Thyroid gland (tissue), 4 donors: Measurements from ENCODE around the gene ABCC6. TPM values are rescaled to one million over a fixed set of nuclear protein-coding genes. Genes with fewer than 3 reads are reported as not detected.
A peak's percentile ranks its signal among the peaks of the same experiment; 100 is the strongest.
"Not testable (repeated sequence)": the region's sequence is repeated elsewhere in the genome, so short reads cannot be mapped to it uniquely, and the experiment has no call there.

Experiments
- DNase-seq, 2 donors: peaks; one replicate each; pipeline ENCODE4 v3.0.0-alpha.2; 2019
- H3K27ac ChIP-seq, 3 donors: fragments of 200-600 bp; sonication (generic); 1 replicate in 2 of 3; 2 replicates in 1 of 3; pipeline ENCODE4 v1.5.1; 2016 to 2019; ENCODE audit warnings: mild to moderate bottlenecking in 1 of 3, moderate library complexity in 1 of 3
- H3K27me3 ChIP-seq: fragments of 200-600 bp; sonication (generic); one replicate; pipeline ENCODE4 v1.5.1; 2019
- H3K36me3 ChIP-seq, 2 donors: fragments of 200-600 bp; sonication (generic); one replicate each; pipeline ENCODE4 v1.5.1; 2016 to 2019
- H3K4me1 ChIP-seq, 2 donors: fragments of 200-600 bp; sonication (generic); one replicate each; pipeline ENCODE4 v1.5.1; 2017 to 2019
- H3K4me3 ChIP-seq, 3 donors: fragments of 200-600 bp; sonication (generic); replicated peaks in 1 of 3; 1 replicate in 2 of 3; 2 replicates in 1 of 3; pipeline ENCODE4 v1.5.1; 2016; ENCODE audit warnings: mild to moderate bottlenecking in 1 of 3
- H3K9me3 ChIP-seq: fragments of 200-600 bp; sonication (generic); one replicate; pipeline ENCODE4 v1.5.1; 2017
- POLR2A ChIP-seq, 2 donors: fragments of 450-650 bp; IDR thresholded peaks; one replicate each; pipeline ENCODE4 v1.6.1; 2017; ENCODE audit warnings: antibody characterized with exemption in 2 of 2, mild to moderate bottlenecking in 2 of 2, moderate library complexity in 1 of 2
- WGBS, 2 donors: methylation state at CpG; one replicate each; pipeline ENCODE4 v1.1.5; 2017; 5-methylcytosine and 5-hydroxymethylcytosine counted together
- intact Hi-C: fragments of 100-400 bp; cut with DNase I; formaldehyde crosslinking; loops from one replicate; pipeline ENCODE4 v1.15.1; 2023
- total RNA-seq, 4 donors: library from RNA; depleted of rRNA; stranded (reverse); fragments of >200 nt; gene quantifications; one replicate each; pipeline ENCODE4 v1.2.3, GENCODE V29; 2016
- TF ChIP-seq, protein P1 (sequence below), 6 experiments: fragments of 200-600 bp in 3 of 6; fragments of 450-650 bp in 3 of 6; sonication (generic) in 3 of 6; IDR thresholded peaks; one replicate each; pipeline ENCODE4 v1.5.1; 2016 to 2019; ENCODE audit warnings: antibody characterized with exemption in 6 of 6, mild to moderate bottlenecking in 2 of 6, inconsistent platforms in 1 of 6, moderate library complexity in 1 of 6

The ABCC6 gene
- total RNA-seq, 4 donors from 2014 or later, result 4.8 to 17.7 (median 12.3) TPM

DNA sequence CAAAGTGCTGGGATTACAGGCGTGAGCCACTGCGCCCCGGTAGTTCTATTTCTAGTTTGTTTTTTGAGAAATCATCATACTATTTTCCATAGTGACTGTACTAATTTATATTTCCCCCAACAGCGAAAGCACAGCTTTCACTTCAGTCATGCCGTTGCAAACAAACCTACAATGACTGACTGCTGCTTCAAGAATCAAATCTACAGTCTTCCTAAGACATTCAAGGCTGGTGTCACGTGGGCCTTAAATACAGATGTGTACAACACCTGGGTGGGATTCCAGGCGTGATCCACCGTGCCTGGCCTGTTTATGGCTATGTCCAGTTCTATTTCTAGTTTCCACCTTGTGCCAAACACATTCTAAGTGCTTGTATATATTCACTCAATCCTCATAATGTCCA lies 72.0 kb downstream of the ABCC6 start:
- TF ChIP-seq, protein P1, sequence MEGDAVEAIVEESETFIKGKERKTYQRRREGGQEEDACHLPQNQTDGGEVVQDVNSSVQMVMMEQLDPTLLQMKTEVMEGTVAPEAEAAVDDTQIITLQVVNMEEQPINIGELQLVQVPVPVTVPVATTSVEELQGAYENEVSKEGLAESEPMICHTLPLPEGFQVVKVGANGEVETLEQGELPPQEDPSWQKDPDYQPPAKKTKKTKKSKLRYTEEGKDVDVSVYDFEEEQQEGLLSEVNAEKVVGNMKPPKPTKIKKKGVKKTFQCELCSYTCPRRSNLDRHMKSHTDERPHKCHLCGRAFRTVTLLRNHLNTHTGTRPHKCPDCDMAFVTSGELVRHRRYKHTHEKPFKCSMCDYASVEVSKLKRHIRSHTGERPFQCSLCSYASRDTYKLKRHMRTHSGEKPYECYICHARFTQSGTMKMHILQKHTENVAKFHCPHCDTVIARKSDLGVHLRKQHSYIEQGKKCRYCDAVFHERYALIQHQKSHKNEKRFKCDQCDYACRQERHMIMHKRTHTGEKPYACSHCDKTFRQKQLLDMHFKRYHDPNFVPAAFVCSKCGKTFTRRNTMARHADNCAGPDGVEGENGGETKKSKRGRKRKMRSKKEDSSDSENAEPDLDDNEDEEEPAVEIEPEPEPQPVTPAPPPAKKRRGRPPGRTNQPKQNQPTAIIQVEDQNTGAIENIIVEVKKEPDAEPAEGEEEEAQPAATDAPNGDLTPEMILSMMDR (IDR thresholded peaks at IDR 0.05), result no peak
- TF ChIP-seq POLR2A (IDR thresholded peaks at IDR 0.05), result no peak
- no peak overlapping the region for H3K4me3 ChIP-seq
- DNase-seq, result no peak
- no peak overlapping the region for H3K27ac ChIP-seq
- H3K36me3 ChIP-seq, result no peaks in the 10 kb centered on the region
- H3K4me1 ChIP-seq, result peaks cover 37 to 49% of the 10 kb centered on the region in 2 donors
- intact Hi-C loops, result no loop called here
- H3K9me3 ChIP-seq, result no peaks in the 10 kb centered on the region
- 93 to 94% methylated on average over 8 of the region's 8 CpGs for WGBS, 2 donors
- no peaks in the 10 kb centered on the region for H3K27me3 ChIP-seq

DNA sequence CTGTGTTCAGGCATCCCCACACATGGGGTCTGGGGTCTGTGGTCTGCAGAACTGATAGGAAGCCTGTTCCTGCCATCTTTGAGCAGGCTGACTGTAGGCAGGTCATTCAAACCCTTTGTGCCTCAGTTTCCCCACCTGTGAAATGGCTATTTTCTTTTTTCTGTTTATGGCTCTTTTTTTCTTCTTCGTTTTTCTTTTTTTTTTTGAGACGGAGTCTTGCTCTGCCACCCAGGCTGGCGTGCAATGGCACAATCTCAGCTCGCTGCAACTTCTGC lies 72.5 kb downstream of the ABCC6 start:
- Histone ChIP-seq H3K4me3 (no peak overlapping the region), H3K4me1 (peaks cover 40 to 49% of the 10 kb centered on the region in 2 donors), H3K27me3 (no peaks in the 10 kb centered on the region), H3K9me3 (no peaks in the 10 kb centered on the region), H3K36me3 (no peaks in the 10 kb centered on the region), H3K27ac (peak overlapping the region; percentile 60 to 84 (median 69))
- intact Hi-C loops, result no loop called here
- no peak for DNase-seq
- TF ChIP-seq, protein P1 (IDR thresholded peaks at IDR 0.05), result no peak
- no peak for TF ChIP-seq POLR2A (IDR thresholded peaks at IDR 0.05)
- 98 to 99% methylated on average over 4 of the region's 4 CpGs for WGBS, 2 donors

DNA sequence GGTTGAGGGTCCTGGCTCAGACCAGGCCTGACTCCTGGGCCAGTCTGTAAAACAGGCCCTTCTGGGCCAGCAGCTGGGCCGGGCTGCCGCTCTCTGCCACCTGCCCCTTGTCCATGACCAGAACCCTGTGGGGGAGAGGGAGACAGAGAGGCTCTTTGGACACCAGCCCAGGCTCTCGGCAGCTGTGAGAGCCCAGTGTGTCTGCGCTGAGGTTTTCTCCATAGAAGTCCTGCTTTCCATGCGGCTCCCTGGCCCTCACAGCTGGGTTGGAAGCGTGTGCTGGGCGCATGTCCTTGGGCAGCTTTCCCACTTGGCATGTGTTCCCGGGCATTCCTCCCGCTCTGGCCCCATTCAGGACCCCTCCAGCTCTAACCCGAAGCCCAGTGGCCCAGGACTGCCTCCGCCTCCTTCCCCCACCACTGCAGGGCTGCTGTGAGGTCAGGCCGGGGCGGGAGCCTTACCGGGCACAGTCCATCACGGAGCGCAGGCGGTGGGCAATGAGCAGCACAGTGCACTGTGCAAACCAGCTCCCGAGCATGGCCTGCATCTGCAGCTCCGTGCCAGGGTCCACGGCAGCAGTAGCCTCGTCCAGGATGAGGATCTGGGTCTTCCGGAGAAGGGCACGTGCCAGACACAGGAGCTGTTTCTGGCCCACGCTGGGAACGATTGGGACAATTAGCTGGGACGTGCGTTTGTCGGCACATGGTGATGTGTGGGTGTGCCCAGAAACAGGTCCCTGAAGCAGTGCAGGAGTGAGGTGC lies 73.0 kb downstream of the ABCC6 start:
- peaks cover 40 to 49% of the 10 kb centered on the region in 2 donors for H3K4me1 ChIP-seq

DNA sequence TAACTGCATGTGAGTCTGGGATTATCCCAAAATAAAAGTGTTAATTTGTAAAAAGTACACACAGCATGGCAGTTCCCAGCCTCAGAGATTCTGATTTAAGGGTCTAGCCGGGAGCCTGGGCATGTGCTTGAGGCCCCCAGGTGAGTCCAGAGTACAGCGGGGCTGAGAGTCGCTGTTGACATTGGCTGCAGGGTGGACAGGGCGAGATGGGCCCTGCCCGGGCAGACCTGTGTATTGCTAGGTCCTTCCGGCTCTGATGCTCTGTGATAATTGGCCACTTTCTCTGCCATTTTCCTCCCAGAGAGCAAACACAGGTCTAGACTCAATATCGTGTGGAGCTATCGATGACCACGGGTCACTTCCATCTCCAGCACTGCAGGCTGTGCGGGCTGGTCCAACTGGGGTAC lies 73.6 kb downstream of the ABCC6 start:
- Histone ChIP-seq H3K4me1 (peaks cover 40 to 49% of the 10 kb centered on the region in 2 donors), H3K9me3 (no peaks in the 10 kb centered on the region), H3K27me3 (no peaks in the 10 kb centered on the region), H3K36me3 (no peaks in the 10 kb centered on the region), H3K4me3 (no peak overlapping the region), H3K27ac (peak overlapping the region; percentile 84 to 86 (median 85))
- intact Hi-C loops, result no loop called here
- 69 to 74% methylated on average over 7 to 10 of the region's 10 CpGs for WGBS, 2 donors
- no peak for TF ChIP-seq POLR2A (IDR thresholded peaks at IDR 0.05)
- TF ChIP-seq, protein P1 (IDR thresholded peaks at IDR 0.05), result no peak
- DNase-seq, result no peak

More for the DNA sequence above, 73.0 kb downstream of the ABCC6 start:
- intact Hi-C loops, result no loop called here
- peak overlapping the region; percentile 84 to 86 (median 85) for H3K27ac ChIP-seq
- WGBS, 2 donors, result 19 to 36% methylated on average over 11 to 22 of the region's 28 CpGs
- H3K36me3 ChIP-seq, result no peaks in the 10 kb centered on the region
- H3K4me3 ChIP-seq, result no peak overlapping the region
- DNase-seq, result peak; percentile 96 to 97
- TF ChIP-seq POLR2A (IDR thresholded peaks at IDR 0.05), result no peak
- TF ChIP-seq, protein P1 (IDR thresholded peaks at IDR 0.05), result no peak
- no peaks in the 10 kb centered on the region for H3K27me3 ChIP-seq
- no peaks in the 10 kb centered on the region for H3K9me3 ChIP-seq

DNA sequence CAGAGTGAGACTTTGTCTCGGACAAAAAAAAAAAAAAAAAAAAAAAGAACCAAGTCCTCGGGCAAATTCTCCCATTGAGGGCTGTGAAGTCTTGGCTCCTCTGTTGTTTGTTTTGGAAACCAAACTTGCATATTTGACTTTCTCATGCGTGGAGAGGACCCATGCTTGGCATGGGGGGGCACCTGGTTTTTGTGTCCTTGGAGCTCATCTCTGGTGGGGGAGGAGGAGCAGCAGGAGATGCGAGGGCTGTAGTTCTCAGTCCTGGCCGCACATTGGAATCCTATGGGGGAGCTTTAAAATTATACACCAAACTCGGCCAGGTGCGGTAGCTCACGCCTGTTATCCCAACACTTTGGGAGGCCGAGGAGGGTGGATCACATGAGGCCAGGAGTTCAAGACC lies 74.5 kb downstream of the ABCC6 start:
- H3K9me3 ChIP-seq, result no peaks in the 10 kb centered on the region
- H3K4me1 ChIP-seq, result peaks cover 46 to 52% of the 10 kb centered on the region in 2 donors
- no peak overlapping the region for H3K4me3 ChIP-seq
- H3K27ac ChIP-seq, result peak overlapping the region; percentile 50 to 86 (median 84)
- peak; percentile 85 to 88 for DNase-seq
- no peak for TF ChIP-seq POLR2A (IDR thresholded peaks at IDR 0.05)
- TF ChIP-seq, protein P1 (IDR thresholded peaks at IDR 0.05), result no peak
- H3K36me3 ChIP-seq, result no peaks in the 10 kb centered on the region
- no peaks in the 10 kb centered on the region for H3K27me3 ChIP-seq
- WGBS, 2 donors, result 31 to 39% methylated on average over 9 of the region's 9 CpGs
- intact Hi-C loops, result no loop called here

DNA sequence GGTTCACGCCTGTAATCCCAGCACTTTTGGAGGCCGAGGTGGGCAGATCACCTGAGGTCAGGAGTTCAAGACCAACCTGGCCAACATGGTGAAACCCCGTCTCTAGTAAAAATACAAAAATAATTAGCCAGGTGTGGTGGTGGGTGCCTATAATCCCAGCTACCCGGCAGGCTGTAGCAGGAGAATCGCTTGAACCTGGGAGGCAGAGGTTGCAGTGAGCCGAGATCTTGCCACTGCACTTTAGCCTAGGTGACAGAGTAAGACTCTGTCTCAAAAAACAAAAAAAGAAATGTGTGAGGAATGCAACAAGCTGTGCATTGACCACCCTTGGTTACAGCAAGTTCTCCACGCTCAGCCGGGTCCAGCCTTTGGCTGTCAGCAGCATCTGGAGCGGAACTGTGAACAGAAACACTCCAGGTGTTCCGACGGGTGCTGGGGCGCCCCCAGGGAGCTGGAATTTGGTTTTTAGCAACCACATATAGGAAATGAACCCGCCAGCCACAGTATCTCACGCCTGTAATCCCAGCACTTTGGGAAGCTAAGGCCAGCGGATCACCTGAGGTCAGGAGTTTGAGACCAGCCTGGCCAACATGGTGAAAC lies 75.2 kb downstream of the ABCC6 start:
- H3K9me3 ChIP-seq, H3K4me3 ChIP-seq, intact Hi-C loops, H3K27me3 ChIP-seq, H3K36me3 ChIP-seq: not testable (repeated sequence)
- DNase-seq, result peak; percentile 85 to 89
- Histone ChIP-seq H3K4me1 (peaks cover 51 to 56% of the 10 kb centered on the region in 2 donors), H3K27ac (peak overlapping the region; percentile 74 to 86 (median 84))
- WGBS, 2 donors, result 48 to 68% methylated on average over 15 of the region's 15 CpGs
